A673 (cell line): ENCODE data around the gene THSD7B.

Experiments used
- CTCF ChIP-seq: fragments of 300-800, 200-600 bp; sonication (generic); conservative IDR thresholded peaks from 2 replicates; pipeline ENCODE4 v1.5.1; 2017; ENCODE audit warnings: low read depth, mild to moderate bottlenecking, antibody characterized with exemption, low read length, moderate library complexity, mixed read lengths
- EZH2 ChIP-seq: fragments of 200-600 bp; sonication (generic); IDR thresholded peaks from 2 replicates; pipeline ENCODE4 v1.6.1; 2017; ENCODE audit warnings: borderline replicate concordance, low read depth, mild to moderate bottlenecking, mixed read lengths, antibody characterized with exemption, low read length; ENCODE audit not compliant: poor library complexity, severe bottlenecking

- no peak for TF ChIP-seq CTCF
- no peak for TF ChIP-seq EZH2
Observed at GRCh38 chr2:136962105-136962725, 196.9 kb downstream of the THSD7B start.
